ENCODE measurements around the gene ENOX2.
"Not testable (repeated sequence)": the region's sequence is repeated elsewhere in the genome, so short reads cannot be mapped to it uniquely, and the experiment has no call there.

The ENOX2 gene

DNA sequence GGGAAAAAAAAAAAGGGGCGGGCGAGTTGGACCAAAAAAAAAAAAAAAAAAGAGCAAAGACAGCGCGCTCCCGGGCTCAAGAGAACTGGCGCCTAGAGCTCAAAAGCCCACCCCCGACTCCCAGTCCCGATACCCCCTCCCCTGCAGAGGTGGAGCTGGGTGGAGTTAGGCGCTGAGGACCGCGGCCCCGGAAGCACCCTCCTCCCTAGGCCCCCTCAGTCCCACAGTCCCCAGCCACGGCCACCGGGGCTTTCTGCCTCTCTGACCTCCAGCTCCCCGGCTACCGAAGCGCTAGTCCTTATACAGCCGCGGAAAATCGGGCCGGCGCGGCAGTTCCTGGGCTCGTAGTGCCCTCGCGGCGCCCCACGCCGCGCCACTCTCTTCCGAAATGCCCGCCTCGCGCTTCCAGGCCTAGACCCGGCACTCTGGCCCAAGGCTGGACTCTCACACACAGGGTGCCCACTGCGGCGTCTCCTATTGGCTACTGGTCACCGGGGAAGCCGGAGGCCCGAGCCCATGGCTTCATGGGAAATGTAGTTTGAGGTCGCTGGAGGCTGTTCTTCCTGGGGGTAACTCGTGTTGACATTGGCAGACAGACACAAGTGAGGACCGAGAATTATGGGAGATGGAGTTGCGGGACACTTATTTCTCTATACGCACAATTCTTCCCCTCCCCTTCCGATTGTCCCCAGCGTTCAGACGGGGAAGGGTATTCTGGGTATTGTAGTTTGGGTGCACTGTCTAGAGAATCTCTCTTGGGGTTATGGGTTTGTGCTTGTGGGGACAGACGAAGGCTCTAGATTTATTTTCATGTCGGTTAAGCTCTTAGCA is at the start of gene ENOX2:
Gene ENOX2 (minus strand): TSS at position 427 of the 831 bp plus-strand sequence. CDS start 199,993 bp downstream, outside the sequence.
- peak; percentile 87 for DNase-seq

GRCh38 chrX:130952266-130953043 is 49.4 kb upstream of the ENOX2 start:
- no peak for DNase-seq

GRCh38 chrX:130944230-130944629 is 41.2 kb upstream of the ENOX2 start:
- DNase-seq: no peak

GRCh38 chrX:130937101-130937500 is 34.1 kb upstream of the ENOX2 start:
- DNase-seq: no peak

DNA sequence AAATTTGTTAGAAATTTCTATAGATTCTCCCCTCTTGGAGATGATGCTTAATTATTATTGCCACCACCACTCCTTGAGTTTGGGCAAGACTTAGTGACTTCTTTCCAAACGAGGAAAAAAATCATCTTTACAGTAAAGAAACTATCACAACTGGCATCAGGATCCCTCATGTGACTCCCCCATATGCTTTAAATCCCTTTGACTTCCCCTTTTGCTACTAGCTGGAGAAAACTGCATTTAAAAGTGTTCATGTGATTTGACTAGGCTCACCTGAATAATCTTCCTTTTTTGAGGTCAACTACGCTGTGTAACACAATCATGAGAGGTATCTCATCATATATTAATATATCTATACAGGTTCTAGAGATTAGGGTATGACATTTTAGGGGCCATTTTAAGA is 30.3 kb upstream of the ENOX2 start:
- DNase-seq: no peak

DNA sequence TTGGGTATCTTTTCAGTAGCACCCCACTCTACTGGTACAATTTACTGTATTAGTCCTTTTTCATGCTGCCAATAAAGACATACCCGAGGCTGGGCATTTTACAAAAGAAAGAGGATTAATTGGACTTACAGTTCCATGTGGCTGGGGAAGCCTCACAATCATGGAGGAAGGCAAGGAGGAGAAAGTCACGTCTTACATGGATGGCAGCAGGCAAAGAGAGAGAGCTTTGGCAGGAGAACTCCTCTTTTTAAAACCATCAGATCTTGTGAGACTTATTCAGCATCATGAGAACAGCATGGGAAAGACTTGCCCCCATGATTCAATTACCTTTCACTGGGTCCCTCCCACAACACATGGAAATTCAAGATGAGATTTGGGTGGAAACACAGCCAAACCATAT is 17.4 kb upstream of the ENOX2 start:
- not testable (repeated sequence) for DNase-seq

DNA sequence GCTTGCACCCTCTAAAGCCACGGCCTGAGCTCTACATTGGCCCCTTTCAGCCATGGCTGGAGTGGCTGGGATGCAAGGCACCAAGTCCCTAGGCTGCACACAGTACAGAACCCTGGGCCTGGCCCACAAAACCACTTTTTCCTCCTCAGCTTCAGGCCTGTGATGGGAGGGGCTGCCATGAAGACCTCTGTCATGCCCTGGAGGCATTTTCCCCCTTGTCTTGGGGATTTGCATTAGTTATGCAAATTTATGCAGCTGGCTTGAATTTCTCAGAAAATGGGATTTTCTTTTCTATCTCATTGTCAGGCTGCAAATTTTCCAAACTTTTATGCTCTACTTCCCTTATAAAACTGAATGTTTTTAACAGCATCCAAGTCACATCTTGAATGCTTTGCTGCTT is 16.7 kb upstream of the ENOX2 start:
- not testable (repeated sequence) for DNase-seq

DNA sequence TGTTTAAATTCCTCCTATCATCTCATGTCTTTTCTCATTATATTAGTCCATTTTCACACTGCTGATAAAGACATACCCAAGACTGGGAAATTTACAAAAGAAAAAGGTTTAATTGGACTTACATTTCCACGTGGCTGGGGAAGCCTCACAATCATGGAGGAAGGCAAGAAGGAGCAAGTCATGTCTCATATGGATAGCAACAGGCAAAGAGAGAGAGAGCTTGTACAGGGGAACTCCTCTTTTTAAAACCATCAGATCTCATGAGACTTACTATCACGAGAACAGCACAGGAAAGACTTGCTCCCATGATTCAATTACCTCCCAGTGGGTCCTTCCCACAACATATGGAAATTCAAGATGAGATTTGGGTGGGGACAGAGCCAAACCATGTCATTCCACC is 15.5 kb upstream of the ENOX2 start:
- not testable (repeated sequence) for DNase-seq

DNA sequence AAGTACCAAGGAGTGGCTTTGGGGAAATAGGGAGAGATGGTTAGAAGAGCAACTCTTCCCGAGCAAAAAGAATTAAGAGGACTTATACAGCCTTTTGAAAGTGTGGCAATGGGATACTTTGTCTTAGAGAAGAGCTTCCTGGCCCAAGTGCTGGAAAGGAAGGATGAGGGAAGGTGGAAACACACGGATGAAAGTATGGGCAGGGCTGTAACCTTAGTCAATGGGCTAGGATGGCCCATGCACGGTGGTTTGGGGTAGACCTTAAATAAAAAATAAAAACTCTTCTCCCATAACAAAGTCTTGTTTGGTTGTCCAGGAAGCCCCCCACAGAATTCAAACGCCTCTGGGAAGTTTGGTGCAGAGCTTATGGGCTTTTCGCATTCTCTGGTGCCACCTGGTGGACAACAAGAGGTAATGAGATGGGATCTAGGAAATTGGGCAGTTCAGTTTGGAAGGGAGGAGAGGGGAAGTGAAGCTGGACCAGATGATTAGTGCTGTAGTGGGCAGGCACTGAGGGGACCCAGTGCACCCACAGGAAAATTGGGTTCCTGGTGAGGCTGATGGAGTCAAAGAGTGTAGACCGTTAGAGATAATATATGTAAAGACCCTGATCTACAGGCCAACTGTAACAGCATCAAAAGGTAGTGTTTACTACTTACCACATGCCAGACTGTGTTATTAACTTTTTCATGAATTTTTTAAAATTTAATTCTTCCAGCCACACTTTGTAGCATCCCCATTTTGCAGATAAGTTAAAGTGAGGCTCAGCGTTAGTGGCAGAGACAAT is 13.8 kb upstream of the ENOX2 start:
- DNase-seq: peak; percentile 67

- DNase-seq: no peak
Observed at GRCh38 chrX:130915302-130915701, 12.3 kb upstream of the ENOX2 start.

- no peak for DNase-seq
Observed at GRCh38 chrX:130909469-130910136, 6.6 kb upstream of the ENOX2 start.

DNA sequence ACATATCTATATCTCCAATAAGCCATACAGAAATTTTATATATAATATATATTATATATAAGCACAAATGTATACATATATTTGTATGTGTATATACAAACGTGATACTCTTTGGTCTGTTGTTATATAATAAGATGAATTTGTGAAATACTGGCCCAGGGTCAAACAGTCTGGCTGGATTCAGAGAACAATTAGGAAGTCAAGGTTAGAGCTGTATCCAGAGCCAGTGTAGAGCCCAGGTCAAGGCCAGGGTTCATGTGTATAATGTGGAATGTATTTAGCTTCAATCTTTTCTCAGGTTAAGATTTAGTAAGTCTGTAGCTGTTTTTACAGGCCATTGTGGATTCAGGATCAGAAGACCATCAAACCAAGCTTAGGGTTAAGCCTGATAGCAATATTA is 3.8 kb upstream of the ENOX2 start:
- DNase-seq: no peak

- no peak for DNase-seq
Observed at GRCh38 chrX:130902446-130902782, 595 bp downstream of the ENOX2 start.

GRCh38 chrX:130896802-130897501 is 6.1 kb downstream of the ENOX2 start:
- DNase-seq: no peak

GRCh38 chrX:130896026-130896425 is 7.0 kb downstream of the ENOX2 start:
- no peak for DNase-seq

DNA sequence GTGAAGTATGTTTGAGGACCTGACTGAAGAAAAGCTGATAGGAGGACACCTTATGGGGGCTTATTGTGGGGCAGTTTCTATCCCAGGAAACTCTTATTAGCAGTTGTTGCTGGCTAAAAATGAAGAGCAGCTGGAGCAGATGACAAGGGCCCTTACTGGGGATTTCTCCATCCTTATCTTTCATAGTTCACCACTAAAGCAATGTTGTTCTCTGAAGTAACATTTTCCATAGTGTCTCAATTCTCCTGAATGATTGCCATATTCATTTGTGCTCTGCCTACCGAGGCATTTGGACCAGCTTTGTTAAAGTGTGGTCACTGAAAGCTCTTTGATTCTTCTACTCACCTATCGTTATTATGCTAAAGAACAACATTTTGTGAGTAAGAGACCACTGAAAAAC is 7.7 kb downstream of the ENOX2 start:
- no peak for DNase-seq

DNA sequence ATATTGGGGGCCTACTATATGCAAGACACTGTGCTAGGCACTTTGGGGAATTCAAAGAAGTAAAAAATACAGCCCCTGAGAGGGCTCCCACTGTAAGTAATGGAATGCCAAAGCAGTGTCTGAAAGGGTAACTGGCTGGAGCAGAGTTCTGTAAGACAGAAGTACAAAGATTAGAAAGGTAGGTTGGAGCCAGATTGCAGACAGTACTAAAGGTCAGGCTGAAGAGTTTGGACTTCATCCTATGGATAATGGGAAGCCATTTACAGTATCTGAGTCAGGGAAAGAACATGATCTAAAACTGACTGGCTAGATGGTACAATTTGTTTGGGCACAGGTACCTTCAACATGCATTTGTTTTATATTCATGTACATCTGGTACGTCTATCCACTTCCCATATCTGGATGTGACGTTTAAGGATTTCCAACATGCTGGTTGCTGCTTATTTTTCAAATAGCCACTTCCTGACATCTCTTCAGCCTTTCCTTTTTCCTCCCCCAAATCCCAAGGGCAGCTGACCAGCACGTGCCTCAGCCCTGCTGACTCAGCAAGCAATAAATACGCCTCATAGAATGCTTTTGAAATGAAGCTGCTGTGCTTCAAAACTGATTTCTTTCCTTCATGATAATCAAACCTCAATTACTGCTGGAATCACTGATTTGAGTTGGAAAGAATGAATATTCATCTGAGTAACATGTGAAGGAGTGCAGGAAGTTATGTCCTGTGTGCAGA is 9.5 kb downstream of the ENOX2 start:
- no peak for DNase-seq

- DNase-seq: no peak
Observed at GRCh38 chrX:130887376-130887775, 15.6 kb downstream of the ENOX2 start.

DNA sequence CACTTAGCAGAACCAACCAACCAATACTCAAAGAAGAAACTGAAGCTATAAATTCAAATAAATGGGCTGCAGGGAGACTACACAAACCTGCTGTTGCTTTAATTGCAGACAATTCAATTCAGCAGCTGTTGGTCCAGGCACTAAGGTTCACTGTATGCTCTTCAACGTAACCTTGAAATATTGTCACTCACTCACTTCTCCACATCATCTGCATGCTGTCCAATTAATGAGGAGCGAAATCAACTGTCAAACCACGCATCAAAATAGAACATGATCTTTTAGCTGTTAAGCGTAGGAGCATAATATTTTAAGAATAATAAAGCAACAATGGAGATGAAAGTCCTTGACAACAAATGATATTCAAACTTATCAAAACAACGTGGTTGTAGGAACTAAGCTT is 17.0 kb downstream of the ENOX2 start:
- DNase-seq: no peak

DNA sequence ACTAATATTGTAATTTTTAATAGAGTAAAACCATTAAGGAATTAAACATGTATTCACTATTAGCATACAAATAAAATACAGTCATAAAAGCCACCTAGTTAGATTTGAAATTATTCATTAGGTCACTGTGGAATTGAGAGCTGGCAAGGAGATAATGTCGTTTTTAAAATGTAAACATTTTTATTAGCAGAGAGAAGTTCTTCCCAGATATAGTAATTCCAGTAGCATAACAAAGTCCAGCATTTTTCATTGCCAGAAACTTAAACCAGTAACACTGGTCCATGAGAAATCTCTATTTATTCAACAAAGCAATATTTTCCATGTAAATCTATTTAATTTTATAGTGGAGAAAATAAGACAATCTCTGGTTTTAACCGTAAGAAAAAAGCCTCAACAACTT is 17.5 kb downstream of the ENOX2 start:
- no peak for DNase-seq

GRCh38 chrX:130884627-130885026 is 18.4 kb downstream of the ENOX2 start:
- no peak for DNase-seq

DNA sequence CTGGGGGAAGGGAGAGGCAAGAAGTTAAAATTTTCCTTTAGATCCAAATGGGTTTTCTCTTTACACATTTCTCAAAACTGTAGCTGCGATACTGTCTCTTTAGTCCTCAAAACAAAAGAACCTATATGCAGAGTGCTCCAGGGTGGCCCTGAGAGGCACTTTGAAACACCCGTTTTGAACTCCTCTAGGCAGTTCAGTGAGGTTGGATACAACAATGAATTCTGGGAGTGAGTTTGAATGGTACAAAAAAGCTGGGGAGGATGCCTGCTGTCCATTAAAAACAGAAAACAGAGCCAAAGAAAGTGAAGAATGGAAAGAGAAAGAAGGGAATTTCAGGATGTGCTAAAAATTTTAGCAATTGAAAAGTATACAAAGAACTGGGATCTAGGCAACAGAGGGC is 23.1 kb downstream of the ENOX2 start:
- DNase-seq: no peak
